Adrenal gland (tissue), 12 donors: ENCODE results near the gene PEF1. TPM values are rescaled to one million over a fixed set of nuclear protein-coding genes. Genes with fewer than 3 reads are reported as not detected.

Experiments used
- DNase-seq, 7 donors: peaks; one replicate each; pipeline ENCODE4 v3.0.0-alpha.2; 2019 to 2020
- H3K27ac ChIP-seq, 5 donors: fragments of 200-600 bp; sonication (generic) in 4 of 5; 1 replicate in 3 of 5; 2 replicates in 2 of 5; pipeline versions ENCODE4 v1.5.1 to v1.8.0; 2016 to 2020; ENCODE audit warnings: mild to moderate bottlenecking in 1 of 5
- H3K27me3 ChIP-seq: fragments of 200-600 bp; 2 replicates; pipeline ENCODE4 v1.8.0; 2021
- H3K36me3 ChIP-seq, 2 donors: fragments of 200-600 bp; replicated peaks in 1 of 2; 1 replicate in 1 of 2; 2 replicates in 1 of 2; pipeline versions ENCODE4 v1.5.1 to v1.8.0; 2018 to 2022
- H3K4me1 ChIP-seq, 2 donors: fragments of 200-600 bp; replicated peaks in 1 of 2; 1 replicate in 1 of 2; 2 replicates in 1 of 2; pipeline versions ENCODE4 v1.5.1 to v1.8.0; 2018 to 2021
- H3K4me3 ChIP-seq, 4 donors: fragments of 200-600 bp; sonication (generic) in 3 of 4; one replicate each; pipeline ENCODE4 v1.5.1; 2016 to 2018
- H3K9me3 ChIP-seq, 3 donors: fragments of 200-600 bp; sonication (generic) in 1 of 3; replicated peaks in 1 of 3; 1 replicate in 2 of 3; 2 replicates in 1 of 3; pipeline versions ENCODE4 v1.5.1 to v1.8.0; 2016 to 2021
- POLR2A ChIP-seq, 2 donors: fragments of 450-650 bp; IDR thresholded peaks; one replicate each; pipeline ENCODE4 v1.6.1; 2017; ENCODE audit warnings: antibody characterized with exemption in 2 of 2, mild to moderate bottlenecking in 2 of 2, moderate library complexity in 1 of 2
- WGBS, 4 donors: extraction: QIAGEN DNeasy Blood & Tissue Kit in 2 of 4; methylation state at CpG; one replicate each; pipeline versions ENCODE4 v1.1.5 to v1.1.7; 2013 to 2017; 5-methylcytosine and 5-hydroxymethylcytosine counted together
- intact Hi-C, 2 donors: fragments of 100-400 bp; cut with DNase I; formaldehyde crosslinking; loops; one replicate each; pipeline versions ENCODE4 v1.14.1 to v1.15.0; 2022 to 2023
- polyA plus RNA-seq, 3 donors: library from polyadenylated mRNA; stranded (reverse); fragments of 200-250 nt in 2 of 3; fragments of 350-450 nt in 1 of 3; fragmentation: Illumina TruSeq in 1 of 3; extraction: RNeasy Lipid Tissue Mini Kit (QIAGEN cat#74804) in 1 of 3; gene quantifications; one replicate each; pipeline ENCODE4 v1.2.3, GENCODE V29; 2013 to 2014
- total RNA-seq, 9 donors: library from RNA; depleted of rRNA in 4 of 9; stranded (reverse); fragments of >200 nt in 4 of 9; fragments of 120-200 nt in 1 of 9; fragmentation: NEBNext Ultra II Directional in 1 of 9; extraction: Animal tissue kit (Norgen Biotek cat#: 25700) in 1 of 9; gene quantifications; one replicate each; pipeline versions ENCODE4 v1.1.0 to v1.2.4, GENCODE V29; 2013 to 2023
- TF ChIP-seq, protein P1 (sequence below), 6 experiments: fragments of 450-650 bp in 4 of 6; fragments of 200-600 bp in 2 of 6; sonication (generic) in 1 of 6; IDR thresholded peaks; 1 replicate in 5 of 6; 2 replicates in 1 of 6; pipeline versions ENCODE4 v1.5.1 to v1.8.0; 2016 to 2021; ENCODE audit warnings: antibody characterized with exemption in 6 of 6, mild to moderate bottlenecking in 2 of 6, moderate library complexity in 1 of 6
- donor health status: healthy with polysubstance abuse.
- donor health status: Bipolar disorder and iron deficiency.
- donor health status: DM: yes; HTN: yes; CAD: no.
- donor health status: DM: no; HTN: no; CAD: no.
- donor health status: DM: no; HTN: no; CAD: no.
- donor health status: DM: yes; HTN: yes; CAD: no.

PEF1 gene
- total and polyA plus RNA-seq, 12 donors: 58.2 to 132 (median 86.2) TPM

DNA sequence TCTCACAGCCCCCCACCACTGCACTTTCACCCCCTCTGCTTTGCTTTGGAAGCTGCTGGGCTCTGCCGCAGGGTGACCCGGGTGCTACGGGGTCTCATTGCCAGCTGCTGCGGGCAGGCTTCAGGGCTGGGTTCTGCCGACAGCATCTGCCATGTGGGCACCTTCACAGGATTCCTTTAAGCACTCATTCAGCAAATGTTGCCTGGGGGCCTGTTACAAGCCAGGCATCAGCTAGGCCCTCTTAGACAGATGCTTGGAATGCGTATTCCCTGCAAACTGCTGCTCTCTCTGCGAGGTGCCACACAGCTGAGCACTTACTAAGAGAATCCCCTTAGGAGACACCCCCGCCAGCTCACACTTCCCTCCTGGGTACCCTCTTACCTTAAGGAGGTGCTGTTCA is 29.9 kb upstream of the PEF1 start:
- intact Hi-C loops: no loop called here
- no peak overlapping the region for H3K4me3 ChIP-seq
- no peak overlapping the region for H3K27ac ChIP-seq
- no peaks in the 10 kb centered on the region for H3K9me3 ChIP-seq
- TF ChIP-seq, protein P1, sequence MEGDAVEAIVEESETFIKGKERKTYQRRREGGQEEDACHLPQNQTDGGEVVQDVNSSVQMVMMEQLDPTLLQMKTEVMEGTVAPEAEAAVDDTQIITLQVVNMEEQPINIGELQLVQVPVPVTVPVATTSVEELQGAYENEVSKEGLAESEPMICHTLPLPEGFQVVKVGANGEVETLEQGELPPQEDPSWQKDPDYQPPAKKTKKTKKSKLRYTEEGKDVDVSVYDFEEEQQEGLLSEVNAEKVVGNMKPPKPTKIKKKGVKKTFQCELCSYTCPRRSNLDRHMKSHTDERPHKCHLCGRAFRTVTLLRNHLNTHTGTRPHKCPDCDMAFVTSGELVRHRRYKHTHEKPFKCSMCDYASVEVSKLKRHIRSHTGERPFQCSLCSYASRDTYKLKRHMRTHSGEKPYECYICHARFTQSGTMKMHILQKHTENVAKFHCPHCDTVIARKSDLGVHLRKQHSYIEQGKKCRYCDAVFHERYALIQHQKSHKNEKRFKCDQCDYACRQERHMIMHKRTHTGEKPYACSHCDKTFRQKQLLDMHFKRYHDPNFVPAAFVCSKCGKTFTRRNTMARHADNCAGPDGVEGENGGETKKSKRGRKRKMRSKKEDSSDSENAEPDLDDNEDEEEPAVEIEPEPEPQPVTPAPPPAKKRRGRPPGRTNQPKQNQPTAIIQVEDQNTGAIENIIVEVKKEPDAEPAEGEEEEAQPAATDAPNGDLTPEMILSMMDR (IDR thresholded peaks at IDR 0.05): no peak
- no peak for TF ChIP-seq POLR2A (IDR thresholded peaks at IDR 0.05)
- H3K4me1 ChIP-seq: peaks cover 10% of the 10 kb centered on the region in 2 donors
- H3K27me3 ChIP-seq: no peaks in the 10 kb centered on the region
- no peak for DNase-seq
- no peaks in the 10 kb centered on the region for H3K36me3 ChIP-seq
- 72 to 93% (median 84%) methylated on average over 7 to 8 of the region's 8 CpGs for WGBS, 4 donors

DNA sequence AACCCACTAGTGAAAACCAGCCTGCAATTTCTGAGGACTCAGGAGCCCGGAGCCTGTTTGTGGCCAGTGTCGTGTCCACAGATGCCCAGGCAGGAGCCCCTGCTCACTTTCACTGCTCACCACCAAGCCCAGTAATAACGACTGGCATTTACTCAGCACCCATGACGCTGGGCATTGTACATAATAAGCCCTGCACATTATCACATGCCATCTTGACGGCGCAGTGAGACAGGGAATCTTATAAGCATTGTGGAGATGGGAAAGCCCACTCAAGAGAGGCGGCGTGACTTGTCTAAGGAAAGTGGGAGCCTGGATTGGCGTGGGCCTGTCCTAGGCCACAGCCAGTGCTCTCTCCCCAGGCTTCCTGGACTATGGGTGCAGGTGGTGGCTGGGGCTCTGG is 28.8 kb upstream of the PEF1 start:
- Histone ChIP-seq H3K27ac (no peak overlapping the region), H3K4me3 (no peak overlapping the region), H3K4me1 (peaks cover 10 to 13% of the 10 kb centered on the region in 2 donors), H3K27me3 (no peaks in the 10 kb centered on the region), H3K36me3 (no peaks in the 10 kb centered on the region), H3K9me3 (no peaks in the 10 kb centered on the region)
- DNase-seq: no peak
- 84 to 93% (median 91%) methylated on average over 9 of the region's 9 CpGs for WGBS, 4 donors
- no peak for TF ChIP-seq POLR2A (IDR thresholded peaks at IDR 0.05)
- TF ChIP-seq, protein P1 (IDR thresholded peaks at IDR 0.05): no peak
- intact Hi-C loops: no loop called here

DNA sequence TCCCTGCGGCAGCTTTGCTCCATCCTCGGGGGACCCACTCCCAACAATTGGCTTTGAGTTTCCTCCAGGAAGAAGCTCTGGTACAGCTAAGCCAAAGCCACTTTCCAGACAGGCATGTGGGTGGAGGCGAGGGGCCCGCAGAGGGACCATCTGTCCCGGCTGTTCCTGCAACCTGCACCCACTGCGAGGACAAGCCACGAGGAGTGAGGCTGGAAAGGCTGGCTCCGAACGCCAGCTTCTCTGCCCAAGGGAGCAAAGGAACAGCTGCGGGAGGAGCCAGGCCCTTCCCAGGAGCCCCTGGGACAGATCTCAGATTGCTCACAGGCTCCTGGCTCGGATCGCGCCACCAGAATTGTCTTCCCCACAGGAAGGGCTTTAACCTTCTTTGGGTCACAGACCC is 28.3 kb upstream of the PEF1 start:
- Histone ChIP-seq H3K36me3 (no peaks in the 10 kb centered on the region), H3K27ac (peak overlapping the region in 1 of 5 donors; percentile 10), H3K4me3 (no peak overlapping the region), H3K4me1 (peaks cover 10 to 13% of the 10 kb centered on the region in 2 donors), H3K9me3 (no peaks in the 10 kb centered on the region), H3K27me3 (no peaks in the 10 kb centered on the region)
- intact Hi-C loops: no loop called here
- TF ChIP-seq, protein P1 (IDR thresholded peaks at IDR 0.05): no peak
- TF ChIP-seq POLR2A (IDR thresholded peaks at IDR 0.05): no peak
- DNase-seq: no peak
- 60 to 79% (median 76%) methylated on average over 1 to 13 of the region's 13 CpGs for WGBS, 4 donors

DNA sequence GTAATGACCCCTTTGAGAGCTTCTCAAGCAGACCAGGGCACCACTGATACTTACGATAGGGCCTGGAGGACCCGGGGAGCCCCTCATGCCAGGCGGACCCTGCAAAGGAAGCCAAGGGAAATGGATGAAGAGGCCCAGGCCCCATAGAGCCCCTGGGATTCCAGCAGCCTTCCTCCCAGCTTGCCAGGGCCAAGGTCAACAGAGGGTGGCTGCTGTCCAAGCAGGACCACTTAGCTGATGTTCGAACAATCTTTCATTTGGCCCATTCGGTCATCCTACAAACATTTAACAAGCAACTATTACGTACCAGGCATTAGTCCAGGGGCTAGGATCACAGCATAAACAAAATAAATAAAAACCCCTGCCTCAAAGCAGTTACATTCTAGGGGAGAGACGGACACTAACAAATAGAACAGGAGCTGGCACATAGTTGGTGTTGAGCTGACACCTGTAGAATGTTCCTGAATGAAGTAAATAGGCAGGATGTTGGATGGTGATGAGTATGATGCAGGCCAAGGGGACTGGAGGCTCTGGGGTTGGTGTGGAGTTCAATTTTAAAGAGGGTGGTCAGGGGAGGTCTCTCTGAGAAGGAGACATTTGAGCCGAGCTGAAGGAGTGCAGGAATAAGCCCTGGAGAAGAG is 27.0 kb upstream of the PEF1 start:
- peaks cover 10 to 13% of the 10 kb centered on the region in 2 donors for H3K4me1 ChIP-seq
- DNase-seq: no peak
- peak overlapping the region in 1 of 5 donors; percentile 79 for H3K27ac ChIP-seq
- H3K36me3 ChIP-seq: no peaks in the 10 kb centered on the region
- TF ChIP-seq, protein P1 (IDR thresholded peaks at IDR 0.05): no peak
- TF ChIP-seq POLR2A (IDR thresholded peaks at IDR 0.05): no peak
- H3K9me3 ChIP-seq: no peaks in the 10 kb centered on the region
- H3K27me3 ChIP-seq: no peaks in the 10 kb centered on the region
- WGBS, 4 donors: 70 to 87% (median 82%) methylated on average over 8 of the region's 8 CpGs
- intact Hi-C loops: no loop called here
- no peak overlapping the region for H3K4me3 ChIP-seq
